ENCODE results near the gene GNAZ. TPM values are rescaled to one million over a fixed set of nuclear protein-coding genes. Genes with fewer than 3 reads are reported as not detected.

The GNAZ gene
- total and polyA plus RNA-seq, 2 donors (not counting 1 experiment from before 2014, with no cell fraction given): 2.8 to 9.1 TPM

DNA sequence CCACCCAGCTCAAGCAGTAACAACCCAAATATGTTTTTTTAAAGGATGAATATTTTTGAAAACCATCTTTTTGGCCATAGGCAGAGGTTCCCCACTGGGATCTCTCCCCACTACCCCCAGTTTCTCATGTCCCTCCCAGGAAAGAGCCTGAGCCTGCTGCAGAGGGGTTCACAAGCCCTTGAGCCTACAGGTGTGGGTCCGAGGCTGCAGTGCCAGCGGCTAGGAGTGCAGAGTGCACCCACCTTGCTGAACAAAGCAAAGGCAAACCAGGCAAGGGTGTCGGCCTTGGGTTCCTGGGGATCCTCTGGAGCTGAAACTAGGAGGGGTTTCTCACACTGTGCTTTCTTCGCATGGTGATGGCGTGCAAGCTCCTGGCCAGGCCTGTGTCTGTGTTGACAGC, 35.0 kb downstream of the GNAZ start:
- ChIA-PET CTCF (interaction anchor here (1.1 to 2.0 kb wide), 2 partner anchors 145 to 177 kb away, joined by 3 to 6 read pairs; no protein-coding TSS in a partner anchor), POLR2A (no interaction called here)
- ATAC-seq (ENCODE audit: low read depth): no peak
- peaks cover 3% of the 10 kb centered on the region for H3K4me1 Mint-ChIP-seq
- H3K27me3 ChIP-seq (replicated peaks in 1 of 4; ENCODE audit: control extremely low read depth in 1 of 4, control insufficient read depth in 3 of 4, insufficient read depth in 4 of 4, low read length in 3 of 4): no peaks in the 10 kb centered on the region
- H3K27me3 Mint-ChIP-seq: no peaks in the 10 kb centered on the region
- H3K4me1 ChIP-seq (ENCODE audit: control insufficient read depth in 2 of 2, insufficient read depth in 2 of 2, low read length in 2 of 2): no peaks in the 10 kb centered on the region
- no peak overlapping the region for H3K9ac ChIP-seq (ENCODE audit: low read length)
- no peaks in the 10 kb centered on the region for H3K9me3 Mint-ChIP-seq (ENCODE audit: insufficient read depth)
- no peak for DNase-seq
- H3K27ac ChIP-seq (ENCODE audit: low read length in 2 of 2): no peak overlapping the region
- no peak overlapping the region for H3K27ac Mint-ChIP-seq
- H3K4me2 ChIP-seq (replicated peaks; ENCODE audit: low read depth, low read length, poor library complexity, severe bottlenecking): no peak overlapping the region
- no peaks in the 10 kb centered on the region for H3K79me2 ChIP-seq (ENCODE audit: control insufficient read depth, insufficient read depth, low read length)
- H3K4me3 Mint-ChIP-seq: no peak overlapping the region
- 100% methylated on average over 2 of the region's 5 CpGs for WGBS (ENCODE audit: insufficient coverage)
- no peaks in the 10 kb centered on the region for H3K36me3 ChIP-seq (replicated peaks in 1 of 2; ENCODE audit: control extremely low read depth in 1 of 2, control insufficient read depth in 1 of 2, extremely low read depth in 1 of 2, insufficient read depth in 2 of 2, low read length in 1 of 2)
- H4K20me1 ChIP-seq (ENCODE audit: control insufficient read depth, insufficient read depth, low read length, poor library complexity, severe bottlenecking): no peaks in the 10 kb centered on the region
- H3K4me3 ChIP-seq (ENCODE audit: control extremely low read depth in 1 of 5, extremely low read depth in 1 of 5, insufficient read depth in 1 of 5, low read depth in 2 of 5, low read length in 4 of 5): no peak overlapping the region
- no peak overlapping the region for H2AFZ ChIP-seq (ENCODE audit: insufficient read depth, low read depth, low read length, poor library complexity, severe bottlenecking)
- no peaks in the 10 kb centered on the region for H3K9me3 ChIP-seq (ENCODE audit: control extremely low read depth in 1 of 3, control insufficient read depth in 2 of 3, insufficient read depth in 1 of 3, low read length in 2 of 3)
- no peak for TF ChIP-seq EZH2 (IDR thresholded peaks at IDR 0.05; ENCODE audit: borderline replicate concordance, insufficient read depth, low read depth, low read length, poor library complexity, severe bottlenecking)
- TF ChIP-seq, protein P1, sequence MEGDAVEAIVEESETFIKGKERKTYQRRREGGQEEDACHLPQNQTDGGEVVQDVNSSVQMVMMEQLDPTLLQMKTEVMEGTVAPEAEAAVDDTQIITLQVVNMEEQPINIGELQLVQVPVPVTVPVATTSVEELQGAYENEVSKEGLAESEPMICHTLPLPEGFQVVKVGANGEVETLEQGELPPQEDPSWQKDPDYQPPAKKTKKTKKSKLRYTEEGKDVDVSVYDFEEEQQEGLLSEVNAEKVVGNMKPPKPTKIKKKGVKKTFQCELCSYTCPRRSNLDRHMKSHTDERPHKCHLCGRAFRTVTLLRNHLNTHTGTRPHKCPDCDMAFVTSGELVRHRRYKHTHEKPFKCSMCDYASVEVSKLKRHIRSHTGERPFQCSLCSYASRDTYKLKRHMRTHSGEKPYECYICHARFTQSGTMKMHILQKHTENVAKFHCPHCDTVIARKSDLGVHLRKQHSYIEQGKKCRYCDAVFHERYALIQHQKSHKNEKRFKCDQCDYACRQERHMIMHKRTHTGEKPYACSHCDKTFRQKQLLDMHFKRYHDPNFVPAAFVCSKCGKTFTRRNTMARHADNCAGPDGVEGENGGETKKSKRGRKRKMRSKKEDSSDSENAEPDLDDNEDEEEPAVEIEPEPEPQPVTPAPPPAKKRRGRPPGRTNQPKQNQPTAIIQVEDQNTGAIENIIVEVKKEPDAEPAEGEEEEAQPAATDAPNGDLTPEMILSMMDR (IDR thresholded peaks at IDR 0.05): no peak
- intact Hi-C loops (cut with micrococcal nuclease): no loop called here

DNA sequence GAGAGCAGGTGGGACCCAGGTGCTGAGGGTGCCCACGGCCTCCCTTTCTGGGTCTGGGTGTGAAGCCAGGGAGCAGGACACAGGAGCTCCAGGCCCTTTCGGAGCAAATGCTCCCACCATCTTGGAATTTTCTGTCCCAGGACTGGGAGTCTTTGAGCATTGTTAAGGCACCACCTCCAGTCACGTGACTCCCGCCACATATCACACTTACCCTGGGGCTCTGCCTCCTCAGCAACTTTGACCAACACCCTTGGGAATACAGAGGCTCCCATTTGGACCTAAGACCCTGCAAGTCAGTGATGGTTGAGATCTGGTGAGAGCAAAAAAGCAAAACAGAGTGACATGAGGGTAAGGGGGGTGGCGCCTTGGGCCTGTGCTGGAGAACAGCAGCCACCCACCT, 35.6 kb downstream of the GNAZ start:
- H2AFZ ChIP-seq (ENCODE audit: insufficient read depth, low read depth, low read length, poor library complexity, severe bottlenecking): no peak overlapping the region
- CTCF ChIA-PET: interaction anchor here (2.0 kb wide), 1 partner anchor 146 kb away, joined by 6 read pairs; no protein-coding TSS in a partner anchor
- POLR2A ChIA-PET: no interaction called here
- no peak overlapping the region for H3K4me3 ChIP-seq (ENCODE audit: control extremely low read depth in 1 of 5, extremely low read depth in 1 of 5, insufficient read depth in 1 of 5, low read depth in 2 of 5, low read length in 4 of 5)
- H3K4me2 ChIP-seq (replicated peaks; ENCODE audit: low read depth, low read length, poor library complexity, severe bottlenecking): no peak overlapping the region
- H3K79me2 ChIP-seq (ENCODE audit: control insufficient read depth, insufficient read depth, low read length): no peaks in the 10 kb centered on the region
- TF ChIP-seq EZH2 (IDR thresholded peaks at IDR 0.05; ENCODE audit: borderline replicate concordance, insufficient read depth, low read depth, low read length, poor library complexity, severe bottlenecking): no peak
- TF ChIP-seq, protein P1 (IDR thresholded peaks at IDR 0.05): no peak
- H3K27ac ChIP-seq (ENCODE audit: low read length in 2 of 2): no peak overlapping the region
- Mint-ChIP-seq H3K27ac (no peak overlapping the region), H3K4me3 (no peak overlapping the region), H3K27me3 (no peaks in the 10 kb centered on the region), H3K4me1 (peaks cover 3% of the 10 kb centered on the region), H3K9me3 (ENCODE audit: insufficient read depth) (no peaks in the 10 kb centered on the region)
- intact Hi-C loops (cut with micrococcal nuclease): no loop called here
- no peaks in the 10 kb centered on the region for H3K4me1 ChIP-seq (ENCODE audit: control insufficient read depth in 2 of 2, insufficient read depth in 2 of 2, low read length in 2 of 2)
- no peak for ATAC-seq (ENCODE audit: low read depth)
- H3K9me3 ChIP-seq (ENCODE audit: control extremely low read depth in 1 of 3, control insufficient read depth in 2 of 3, insufficient read depth in 1 of 3, low read length in 2 of 3): no peaks in the 10 kb centered on the region
- WGBS (ENCODE audit: insufficient coverage): 97% methylated on average over 3 of the region's 5 CpGs
- DNase-seq: no peak
- no peak overlapping the region for H3K9ac ChIP-seq (ENCODE audit: low read length)
- no peaks in the 10 kb centered on the region for H3K36me3 ChIP-seq (replicated peaks in 1 of 2; ENCODE audit: control extremely low read depth in 1 of 2, control insufficient read depth in 1 of 2, extremely low read depth in 1 of 2, insufficient read depth in 2 of 2, low read length in 1 of 2)
- H3K27me3 ChIP-seq (replicated peaks in 1 of 4; ENCODE audit: control extremely low read depth in 1 of 4, control insufficient read depth in 3 of 4, insufficient read depth in 4 of 4, low read length in 3 of 4): no peaks in the 10 kb centered on the region
- no peaks in the 10 kb centered on the region for H4K20me1 ChIP-seq (ENCODE audit: control insufficient read depth, insufficient read depth, low read length, poor library complexity, severe bottlenecking)

Measured in B cell (primary cell).